Measurements from ENCODE around the gene KRT3. TPM values are rescaled to one million over a fixed set of nuclear protein-coding genes. Genes with fewer than 3 reads are reported as not detected.

KRT3 gene
- total RNA-seq, 1 experiment from 2014 or later = not detected

- CTCF ChIA-PET = no interaction called here
- Mint-ChIP-seq H3K9me3 (ENCODE audit: low read depth, unreplicated experiment) (no peaks in the 10 kb centered on the region), H3K4me1 (ENCODE audit: low read depth, unreplicated experiment) (peaks cover 20% of the 10 kb centered on the region), H3K36me3 (ENCODE audit: insufficient read depth, unreplicated experiment) (no peaks in the 10 kb centered on the region), H3K27ac (ENCODE audit: unreplicated experiment) (no peak overlapping the region), H3K4me3 (ENCODE audit: low read depth, unreplicated experiment) (no peak overlapping the region), H3K27me3 (ENCODE audit: unreplicated experiment) (no peaks in the 10 kb centered on the region)
- TF ChIP-seq CTCF (IDR thresholded peaks at IDR 0.05; ENCODE audit: unreplicated experiment) = no peak
- intact Hi-C loops (cut with micrococcal nuclease; ENCODE audit: unreplicated experiment) = no loop called here
- BruUV-seq (replicated peaks) = no TSS peak
- DNase-seq = no peak
Observed at GRCh38 chr12:52832451-52832850, 36.5 kb upstream of the KRT3 start.

GRCh38 chr12:52831251-52831650 lies 35.3 kb upstream of the KRT3 start:
- CTCF ChIA-PET = no interaction called here
- no peak for DNase-seq
- Mint-ChIP-seq H3K27me3 (ENCODE audit: unreplicated experiment) (no peaks in the 10 kb centered on the region), H3K4me3 (ENCODE audit: low read depth, unreplicated experiment) (no peak overlapping the region), H3K4me1 (ENCODE audit: low read depth, unreplicated experiment) (peaks cover 8% of the 10 kb centered on the region), H3K9me3 (ENCODE audit: low read depth, unreplicated experiment) (no peaks in the 10 kb centered on the region), H3K27ac (ENCODE audit: unreplicated experiment) (no peak overlapping the region), H3K36me3 (ENCODE audit: insufficient read depth, unreplicated experiment) (no peaks in the 10 kb centered on the region)
- BruUV-seq (replicated peaks) = no TSS peak
- intact Hi-C loops (cut with micrococcal nuclease; ENCODE audit: unreplicated experiment) = no loop called here
- TF ChIP-seq CTCF (IDR thresholded peaks at IDR 0.05; ENCODE audit: unreplicated experiment) = no peak

DNA sequence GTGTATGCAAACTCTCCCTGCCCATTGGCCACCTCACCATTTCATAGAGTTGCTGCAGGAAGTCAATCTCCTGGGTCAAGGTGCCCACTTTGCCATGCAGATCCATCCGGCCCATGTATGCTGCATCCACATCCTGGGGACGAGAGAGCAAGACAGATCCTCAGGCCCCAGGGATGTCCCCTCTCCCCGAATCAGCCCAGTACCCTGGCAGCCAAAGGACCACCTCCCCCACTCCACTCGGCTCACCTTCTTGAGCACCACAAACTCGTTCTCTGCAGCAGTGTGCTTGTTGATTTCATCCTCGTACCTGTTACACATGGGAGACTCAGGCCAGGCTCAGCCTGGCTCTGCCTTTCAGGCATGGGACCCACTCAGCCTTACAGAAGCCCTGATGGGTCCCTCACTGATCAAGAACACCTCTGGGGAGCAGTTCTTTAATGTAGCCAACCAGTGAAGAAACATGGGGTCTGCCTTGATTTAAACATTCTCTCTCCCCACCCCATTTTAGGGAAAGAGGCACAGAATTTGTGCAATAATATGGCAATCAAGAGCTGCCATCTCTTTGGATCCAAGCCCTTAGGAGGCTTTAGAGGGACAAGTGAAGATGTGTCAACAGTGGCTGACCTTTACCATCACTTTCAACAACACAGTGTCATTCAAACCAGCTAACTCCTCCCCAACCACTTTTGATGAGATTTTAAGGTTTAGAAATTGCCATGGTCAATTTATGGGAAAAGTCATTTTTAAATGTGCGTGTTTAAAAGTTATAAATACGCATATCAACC lies 34.3 kb upstream of the KRT3 start:
- Mint-ChIP-seq H3K9me3 (ENCODE audit: low read depth, unreplicated experiment) (no peaks in the 10 kb centered on the region), H3K4me3 (ENCODE audit: low read depth, unreplicated experiment) (no peak overlapping the region), H3K27ac (ENCODE audit: unreplicated experiment) (no peak overlapping the region), H3K36me3 (ENCODE audit: insufficient read depth, unreplicated experiment) (no peaks in the 10 kb centered on the region), H3K27me3 (ENCODE audit: unreplicated experiment) (no peaks in the 10 kb centered on the region), H3K4me1 (ENCODE audit: low read depth, unreplicated experiment) (no peaks in the 10 kb centered on the region)
- no TSS peak for BruUV-seq (replicated peaks)
- CTCF ChIA-PET = interaction anchor here (0.7 kb wide), 1 partner anchor 163 kb away, joined by 3 read pairs; no protein-coding TSS in a partner anchor
- no peak for TF ChIP-seq CTCF (IDR thresholded peaks at IDR 0.05; ENCODE audit: unreplicated experiment)
- intact Hi-C loops (cut with micrococcal nuclease; ENCODE audit: unreplicated experiment) = no loop called here
- no peak for DNase-seq

DNA sequence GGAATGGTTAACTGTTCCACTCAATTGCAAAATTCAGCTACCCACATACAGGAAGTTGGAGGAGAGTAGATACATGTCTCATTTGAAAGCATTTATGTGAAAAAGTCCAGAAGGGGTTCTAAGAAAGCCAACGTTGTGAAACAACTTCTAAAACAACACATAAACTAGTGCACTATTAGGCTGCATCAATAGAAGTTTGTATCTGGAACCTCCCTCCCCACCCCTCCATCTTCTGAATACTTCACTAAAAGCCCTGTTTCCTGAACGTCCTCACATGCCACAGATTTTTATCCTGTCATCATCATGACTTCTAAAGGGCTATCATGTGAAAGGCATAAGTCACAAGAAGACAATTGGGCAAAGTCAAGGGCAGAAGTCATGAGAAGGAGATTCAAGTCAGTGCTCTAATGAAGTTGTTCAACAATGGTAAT lies 32.7 kb upstream of the KRT3 start:
- Mint-ChIP-seq H3K4me3 (ENCODE audit: low read depth, unreplicated experiment) (no peak overlapping the region), H3K27me3 (ENCODE audit: unreplicated experiment) (no peaks in the 10 kb centered on the region), H3K36me3 (ENCODE audit: insufficient read depth, unreplicated experiment) (no peaks in the 10 kb centered on the region), H3K4me1 (ENCODE audit: low read depth, unreplicated experiment) (no peaks in the 10 kb centered on the region), H3K27ac (ENCODE audit: unreplicated experiment) (no peak overlapping the region), H3K9me3 (ENCODE audit: low read depth, unreplicated experiment) (no peaks in the 10 kb centered on the region)
- CTCF ChIA-PET = interaction anchor here (0.6 kb wide), 1 partner anchor 327 kb away, joined by 3 read pairs; no protein-coding TSS in a partner anchor
- no peak for DNase-seq
- BruUV-seq (replicated peaks) = no TSS peak
- no peak for TF ChIP-seq CTCF (IDR thresholded peaks at IDR 0.05; ENCODE audit: unreplicated experiment)
- intact Hi-C loops (cut with micrococcal nuclease; ENCODE audit: unreplicated experiment) = no loop called here
